Stomach (tissue), 9 donors: ENCODE data around the gene NABP1. TPM values are rescaled to one million over a fixed set of nuclear protein-coding genes. Genes with fewer than 3 reads are reported as not detected.

Experiments used
- DNase-seq, 2 donors: peaks; one replicate each; pipeline versions ENCODE4 v3.0.0 to v3.0.0-alpha.2; 2013 to 2019
- H3K27ac ChIP-seq, 5 donors: fragments of 200-600 bp in 4 of 5; sonication (generic) in 4 of 5; one replicate each; pipeline ENCODE4 v1.5.1; 2013 to 2019; ENCODE audit warnings: mild to moderate bottlenecking in 1 of 5, moderate library complexity in 1 of 5
- H3K27me3 ChIP-seq, 3 donors: fragments of 200-600 bp; sonication (generic); one replicate each; pipeline ENCODE4 v1.5.1; 2017 to 2019; ENCODE audit warnings: mixed run types in 1 of 3
- H3K36me3 ChIP-seq, 4 donors: fragments of 200-600 bp; sonication (generic); 1 replicate in 3 of 4; 2 replicates in 1 of 4; pipeline ENCODE4 v1.5.1; 2016 to 2019
- H3K4me1 ChIP-seq, 4 donors: fragments of 200-600 bp; sonication (generic); one replicate each; pipeline ENCODE4 v1.5.1; 2016 to 2019
- H3K4me3 ChIP-seq, 4 donors: fragments of 200-600 bp; sonication (generic) in 3 of 4; one replicate each; pipeline ENCODE4 v1.5.1; 2016 to 2019; ENCODE audit warnings: mild to moderate bottlenecking in 1 of 4
- H3K9me3 ChIP-seq, 4 donors: fragments of 200-600 bp; sonication (generic); one replicate each; pipeline ENCODE4 v1.5.1; 2016 to 2019
- EP300 ChIP-seq: sonication (generic); formaldehyde crosslinking; IDR thresholded peaks from one replicate; pipeline ENCODE4 v1.6.1; 2017; ENCODE audit warnings: antibody characterized with exemption
- POLR2A ChIP-seq, 4 donors: fragments of 450-650 bp; IDR thresholded peaks; one replicate each; pipeline ENCODE4 v1.6.1; 2016; ENCODE audit warnings: antibody characterized with exemption in 4 of 4, control low read depth in 2 of 4, mild to moderate bottlenecking in 1 of 4, moderate library complexity in 1 of 4
- POLR2AphosphoS5 ChIP-seq, 3 donors: sonication (generic); formaldehyde crosslinking; IDR thresholded peaks; one replicate each; pipeline ENCODE4 v1.6.1; 2016; ENCODE audit warnings: antibody characterized with exemption in 3 of 3
- WGBS, 5 donors: extraction: QIAGEN DNeasy Blood & Tissue Kit in 3 of 5; methylation state at CpG; one replicate each; pipeline versions ENCODE4 v1.1.5 to v1.1.7; 2013 to 2018; 5-methylcytosine and 5-hydroxymethylcytosine counted together
- intact Hi-C: fragments of 100-400 bp; cut with DNase I; formaldehyde crosslinking; loops from one replicate; pipeline ENCODE4 v1.15.1; 2023; ENCODE audit warnings: low total_unique reads
- polyA plus RNA-seq, 3 donors: library from polyadenylated mRNA; stranded (reverse); fragments of 200-250 nt; gene quantifications; one replicate each; pipeline ENCODE4 v1.2.3, GENCODE V29; 2013
- total RNA-seq, 5 donors: library from RNA; depleted of rRNA; stranded (reverse); fragments of >200 nt; gene quantifications; one replicate each; pipeline versions ENCODE4 v1.1.0 to v1.2.3, GENCODE V29; 2014 to 2016
- TF ChIP-seq, protein P1 (sequence below), 7 experiments: fragments of 450-650 bp in 4 of 7; fragments of 200-600 bp in 3 of 7; sonication (generic) in 3 of 7; IDR thresholded peaks; one replicate each; pipeline ENCODE4 v1.5.1; 2016 to 2019; ENCODE audit warnings: antibody characterized with exemption in 7 of 7, control low read depth in 2 of 7, mild to moderate bottlenecking in 1 of 7
- donor health status: healthy with polysubstance abuse.
- donor health status: Bipolar disorder and iron deficiency.
- donor health status: healthy.

Gene NABP1
- total and polyA plus RNA-seq, 8 donors: 1.4 to 30.1 (median 9.2) TPM

GRCh38 chr2:191670787-191671186 lies 7.1 kb upstream of the NABP1 start:
- Histone ChIP-seq H3K4me3 (no peak overlapping the region), H3K27me3 (no peaks in the 10 kb centered on the region), H3K9me3 (no peaks in the 10 kb centered on the region), H3K27ac (no peak overlapping the region), H3K36me3 (no peaks in the 10 kb centered on the region), H3K4me1 (no peaks in the 10 kb centered on the region)
- no peak for DNase-seq
- intact Hi-C loops: no loop called here
- TF ChIP-seq, protein P1, sequence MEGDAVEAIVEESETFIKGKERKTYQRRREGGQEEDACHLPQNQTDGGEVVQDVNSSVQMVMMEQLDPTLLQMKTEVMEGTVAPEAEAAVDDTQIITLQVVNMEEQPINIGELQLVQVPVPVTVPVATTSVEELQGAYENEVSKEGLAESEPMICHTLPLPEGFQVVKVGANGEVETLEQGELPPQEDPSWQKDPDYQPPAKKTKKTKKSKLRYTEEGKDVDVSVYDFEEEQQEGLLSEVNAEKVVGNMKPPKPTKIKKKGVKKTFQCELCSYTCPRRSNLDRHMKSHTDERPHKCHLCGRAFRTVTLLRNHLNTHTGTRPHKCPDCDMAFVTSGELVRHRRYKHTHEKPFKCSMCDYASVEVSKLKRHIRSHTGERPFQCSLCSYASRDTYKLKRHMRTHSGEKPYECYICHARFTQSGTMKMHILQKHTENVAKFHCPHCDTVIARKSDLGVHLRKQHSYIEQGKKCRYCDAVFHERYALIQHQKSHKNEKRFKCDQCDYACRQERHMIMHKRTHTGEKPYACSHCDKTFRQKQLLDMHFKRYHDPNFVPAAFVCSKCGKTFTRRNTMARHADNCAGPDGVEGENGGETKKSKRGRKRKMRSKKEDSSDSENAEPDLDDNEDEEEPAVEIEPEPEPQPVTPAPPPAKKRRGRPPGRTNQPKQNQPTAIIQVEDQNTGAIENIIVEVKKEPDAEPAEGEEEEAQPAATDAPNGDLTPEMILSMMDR (IDR thresholded peaks at IDR 0.05): no peak
- TF ChIP-seq POLR2A (IDR thresholded peaks at IDR 0.05) (no peak), POLR2AphosphoS5 (IDR thresholded peaks at IDR 0.05) (no peak), EP300 (no peak)

DNA sequence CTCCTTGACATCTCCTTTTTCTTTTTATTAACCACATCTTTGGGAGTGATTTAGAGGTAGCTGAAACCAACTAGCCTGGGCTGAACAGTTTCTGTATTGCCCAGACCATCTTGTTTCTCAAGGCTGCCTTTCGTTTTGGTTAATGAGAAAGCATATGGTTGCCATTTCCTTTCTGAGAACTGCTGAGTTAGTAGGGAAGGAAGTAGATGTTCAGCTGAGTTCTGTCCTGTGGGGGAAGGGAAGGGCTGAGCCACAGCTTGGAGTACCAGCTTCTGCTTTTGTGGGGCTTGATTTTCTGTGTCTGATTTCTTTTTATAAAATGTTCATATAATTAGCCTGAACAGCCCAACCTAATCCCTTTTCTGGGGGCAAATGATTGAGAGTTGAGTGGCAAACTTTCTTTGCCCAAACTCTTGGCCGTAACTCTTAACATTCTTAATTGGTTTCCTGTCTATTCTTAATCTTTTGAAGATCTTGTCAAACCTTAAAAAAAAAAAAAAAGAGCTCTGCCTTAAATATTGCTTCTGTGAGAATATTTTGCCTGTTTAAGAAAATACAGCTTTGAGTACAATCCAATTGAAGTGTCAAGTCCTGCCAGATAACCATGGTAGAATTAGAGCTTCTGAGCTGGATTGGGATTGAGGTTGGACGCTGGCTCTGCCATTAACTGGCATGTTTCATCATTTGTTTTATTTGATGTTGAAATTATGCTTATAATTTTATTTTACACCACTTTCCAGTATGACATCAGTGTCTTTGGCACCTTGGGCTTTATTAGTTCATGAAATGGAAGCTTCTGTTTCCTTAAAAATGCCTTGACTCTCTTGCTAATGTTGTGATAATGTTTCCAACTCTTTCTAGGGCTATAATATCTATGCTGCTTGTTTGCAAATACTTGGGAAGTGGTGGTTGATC lies 1.9 kb upstream of the NABP1 start:
- Histone ChIP-seq H3K27ac (peak overlapping the region in 4 of 5 donors; percentile 93 to 98 (median 98)), H3K4me3 (no peak overlapping the region), H3K36me3 (no peaks in the 10 kb centered on the region), H3K4me1 (peaks cover 4 to 24% (median 16%) of the 10 kb centered on the region in 4 donors), H3K9me3 (no peaks in the 10 kb centered on the region), H3K27me3 (no peaks in the 10 kb centered on the region)
- peak; percentile 35 to 80 for DNase-seq
- intact Hi-C loops: no loop called here
- WGBS, 5 donors: 61 to 76% (median 72%) methylated on average over 3 of the region's 3 CpGs
- TF ChIP-seq POLR2AphosphoS5 (IDR thresholded peaks at IDR 0.05): peak in 1 of 3 donors; percentile 59
- TF ChIP-seq POLR2A (IDR thresholded peaks at IDR 0.05): no peak

- H3K4me3 ChIP-seq: peak overlapping the region; percentile 61 to 70 (median 67)
- no peaks in the 10 kb centered on the region for H3K27me3 ChIP-seq
- TF ChIP-seq POLR2A (IDR thresholded peaks at IDR 0.05) (no peak), EP300 (no peak), POLR2AphosphoS5 (IDR thresholded peaks at IDR 0.05) (no peak)
- TF ChIP-seq, protein P1 (IDR thresholded peaks at IDR 0.05): no peak
- peaks cover 0 to 3% (median 2%) of the 10 kb centered on the region in 4 donors for H3K36me3 ChIP-seq
- peak overlapping the region; percentile 93 to 98 (median 98) for H3K27ac ChIP-seq
- no peaks in the 10 kb centered on the region for H3K9me3 ChIP-seq
- peaks cover 4 to 34% (median 16%) of the 10 kb centered on the region in 4 donors for H3K4me1 ChIP-seq
- intact Hi-C loops: no loop called here
- 21 to 24% (median 23%) methylated on average over 8 of the region's 8 CpGs for WGBS, 5 donors
- peak; percentile 28 to 91 for DNase-seq
Measured at GRCh38 chr2:191676790-191677645, 918 bp upstream of the NABP1 start.

DNA sequence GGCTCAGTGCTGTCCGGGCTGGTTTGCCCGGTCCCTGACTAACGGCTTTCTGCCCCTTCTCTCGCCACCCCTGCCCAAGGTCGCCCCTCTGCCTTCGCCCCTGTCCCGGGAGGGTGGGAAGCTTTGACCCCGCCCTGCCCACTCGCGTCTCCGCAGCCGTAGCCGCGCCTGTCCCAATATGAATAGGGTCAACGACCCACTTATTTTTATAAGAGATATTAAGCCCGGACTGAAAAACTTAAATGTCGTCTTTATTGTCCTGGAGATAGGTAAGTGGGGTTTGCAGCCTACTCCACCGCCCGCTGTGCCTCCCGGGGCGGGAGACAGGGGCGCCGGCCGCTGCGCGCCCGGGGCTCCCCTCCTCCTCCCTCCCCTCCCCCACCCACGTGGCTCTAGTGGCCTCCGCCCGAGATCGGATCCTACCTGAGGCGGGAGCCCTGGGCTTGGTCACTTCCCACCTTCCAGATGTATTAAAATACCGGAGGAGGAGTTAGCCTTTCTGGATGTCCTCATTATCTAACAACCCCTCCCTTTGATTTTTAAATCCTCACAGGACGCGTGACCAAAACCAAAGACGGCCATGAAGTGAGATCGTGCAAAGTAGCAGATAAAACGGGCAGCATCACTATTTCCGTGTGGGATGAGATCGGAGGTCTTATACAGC lies 633 bp downstream of the NABP1 start:
- no peaks in the 10 kb centered on the region for H3K9me3 ChIP-seq
- H3K27me3 ChIP-seq: no peaks in the 10 kb centered on the region
- peak overlapping the region; percentile 61 to 70 (median 67) for H3K4me3 ChIP-seq
- intact Hi-C loops: no loop called here
- H3K36me3 ChIP-seq: peaks cover 8 to 19% (median 15%) of the 10 kb centered on the region in 4 donors
- H3K4me1 ChIP-seq: peaks cover 4 to 46% (median 16%) of the 10 kb centered on the region in 4 donors
- WGBS, 5 donors: 2% methylated on average over 39 to 40 of the region's 40 CpGs
- H3K27ac ChIP-seq: peak overlapping the region; percentile 93 to 98 (median 97)
- DNase-seq: peak; percentile 59 to 83
- no peak for TF ChIP-seq POLR2AphosphoS5 (IDR thresholded peaks at IDR 0.05)
